Thoracic aorta (tissue), 2 donors: ENCODE data around the gene RNF217. TPM values are rescaled to one million over a fixed set of nuclear protein-coding genes. Genes with fewer than 3 reads are reported as not detected.
"Not testable (repeated sequence)": the region's sequence is repeated elsewhere in the genome, so short reads cannot be mapped to it uniquely, and the experiment has no call there.

ENCODE experiments used
- ATAC-seq: fragments of 150-250 bp; one replicate; pipeline ENCODE4 v1.8.0; 2017; ENCODE audit warnings: low read depth; ENCODE audit not compliant: insufficient number of reproducible peaks, low FRiP score
- DNase-seq: peaks from one replicate; pipeline ENCODE4 v3.0.0-alpha.2; 2020; ENCODE audit warnings: low spot score
- H3K27ac ChIP-seq, 2 donors: fragments of 200-600 bp; sonication (generic); 1 replicate in 1 of 2; 2 replicates in 1 of 2; pipeline ENCODE4 v1.5.1; 2016; ENCODE audit warnings: mild to moderate bottlenecking in 2 of 2, moderate library complexity in 2 of 2
- H3K27me3 ChIP-seq: fragments of 200-600 bp; sonication (generic); replicated peaks from 2 replicates; pipeline ENCODE4 v1.6.0; 2016; ENCODE audit warnings: mild to moderate bottlenecking; ENCODE audit not compliant: insufficient read depth
- H3K36me3 ChIP-seq: fragments of 200-600 bp; sonication (generic); one replicate; pipeline ENCODE4 v1.5.1; 2016
- H3K4me1 ChIP-seq, 2 donors: fragments of 200-600 bp; sonication (generic); 1 replicate in 1 of 2; 2 replicates in 1 of 2; pipeline versions ENCODE4 v1.5.1 to v1.6.0; 2016; ENCODE audit warnings: low read depth in 2 of 2, mild to moderate bottlenecking in 1 of 2; ENCODE audit not compliant: control insufficient read depth in 1 of 2
- H3K4me3 ChIP-seq: fragments of 200-600 bp; sonication (generic); 2 replicates; pipeline ENCODE4 v1.5.1; 2016; ENCODE audit warnings: mild to moderate bottlenecking
- H3K9me3 ChIP-seq: fragments of 200-600 bp; sonication (generic); 2 replicates; pipeline ENCODE4 v1.5.1; 2016
- CTCF ChIP-seq: fragments of 200-600 bp; sonication (generic); IDR thresholded peaks from one replicate; pipeline ENCODE4 v1.5.1; 2019; ENCODE audit warnings: antibody characterized with exemption
- total RNA-seq, 2 donors: library from RNA; depleted of rRNA; stranded (reverse); fragments of >200 nt; gene quantifications; one replicate each; pipeline versions ENCODE4 v1.1.0 to v1.2.3, GENCODE V29; 2016

The RNF217 gene
- total RNA-seq, 2 donors from 2014 or later: 36.3 to 44.2 TPM

GRCh38 chr6:124962639-124963415 lies 590 bp downstream of the RNF217 start:
- peak; percentile 10 for TF ChIP-seq CTCF
- Histone ChIP-seq H3K9me3 (no peaks in the 10 kb centered on the region), H3K27me3 (no peaks in the 10 kb centered on the region), H3K27ac (peak overlapping the region; percentile 95 to 96), H3K4me1 (peaks cover 38 to 43% of the 10 kb centered on the region in 2 donors), H3K36me3 (no peaks in the 10 kb centered on the region), H3K4me3 (peak overlapping the region; percentile 81)
- DNase-seq (no peak), ATAC-seq (peak; percentile 3)

GRCh38 chr6:124963416-124963785 lies 1.2 kb downstream of the RNF217 start:
- no peaks in the 10 kb centered on the region for H3K27me3 ChIP-seq
- H3K4me3 ChIP-seq: peak overlapping the region; percentile 81
- peaks cover 34 to 49% of the 10 kb centered on the region in 2 donors for H3K4me1 ChIP-seq
- no peak for TF ChIP-seq CTCF
- DNase-seq: no peak
- no peaks in the 10 kb centered on the region for H3K9me3 ChIP-seq
- ATAC-seq: no peak
- H3K27ac ChIP-seq: peak overlapping the region; percentile 95 to 96
- no peaks in the 10 kb centered on the region for H3K36me3 ChIP-seq

- Histone ChIP-seq H3K4me3 (peak overlapping the region; percentile 81), H3K9me3 (no peaks in the 10 kb centered on the region), H3K36me3 (no peaks in the 10 kb centered on the region), H3K4me1 (peaks cover 35 to 54% of the 10 kb centered on the region in 2 donors), H3K27ac (peak overlapping the region; percentile 95 to 96), H3K27me3 (no peaks in the 10 kb centered on the region)
- TF ChIP-seq CTCF: no peak
- ATAC-seq: no peak
- DNase-seq: no peak
Observed at GRCh38 chr6:124963831-124964763, 1.9 kb downstream of the RNF217 start.

GRCh38 chr6:124964764-124965105 lies 2.5 kb downstream of the RNF217 start:
- Histone ChIP-seq H3K4me1 (peaks cover 39 to 56% of the 10 kb centered on the region in 2 donors), H3K4me3 (peak overlapping the region; percentile 81), H3K36me3 (no peaks in the 10 kb centered on the region), H3K9me3 (no peaks in the 10 kb centered on the region), H3K27me3 (no peaks in the 10 kb centered on the region), H3K27ac (peak overlapping the region; percentile 95 to 96)
- ATAC-seq (no peak), DNase-seq (no peak)
- TF ChIP-seq CTCF: no peak

GRCh38 chr6:124965424-124965850 lies 3.2 kb downstream of the RNF217 start:
- H3K4me1 ChIP-seq: peaks cover 41 to 60% of the 10 kb centered on the region in 2 donors
- not testable (repeated sequence) for H3K9me3 ChIP-seq, ATAC-seq, H3K36me3 ChIP-seq, DNase-seq, H3K27me3 ChIP-seq
- H3K27ac ChIP-seq: peak overlapping the region; percentile 95 to 96
- peak overlapping the region; percentile 81 for H3K4me3 ChIP-seq
